Endothelial cell of umbilical vein (primary cell): ENCODE data around the gene AIG1. TPM values are rescaled to one million over a fixed set of nuclear protein-coding genes. Genes with fewer than 3 reads are reported as not detected.

Experiments
- BruUV-seq: library from RNA; stranded (reverse); fragments of 400-500 nt; replicated peaks from 2 replicates; lab custom pipeline; 2021; lab: Mats Ljungman, UMichigan
- CTCF ChIA-PET: fragments of 300-600, 350-600 bp; sonication (Branson Sonifier 250); formaldehyde crosslinking; loops from one replicate; lab custom pipeline; 2021; ENCODE audit warnings: antibody characterized with exemption, inconsistent platforms; lab: Charles Lee
- POLR2A ChIA-PET: fragments of 300-600, 350-600 bp; sonication (Branson Sonifier 250); formaldehyde crosslinking; loops from one replicate; lab custom pipeline; 2021; ENCODE audit warnings: antibody characterized with exemption, inconsistent platforms; lab: Charles Lee
- DNase-seq: peaks from one replicate; pipeline ENCODE4 v3.0.0-alpha.2; 2011; ENCODE audit warnings: low read depth, low spot score
- FAIRE-seq: peaks from 2 replicates; lab custom pipeline; 2011; peaks lifted over from hg19 to GRCh38; lab: Jason Lieb, UNC
- H2AFZ ChIP-seq: 2 replicates; pipeline ENCODE4 v1.6.0; 2012; ENCODE audit warnings: low read depth, low read length, control low read depth, inconsistent platforms
- H3K27ac ChIP-seq: 2 replicates; pipeline ENCODE4 v1.5.1; 2011; ENCODE audit warnings: low read depth, mild to moderate bottlenecking, control low read depth, low read length, moderate library complexity; ENCODE audit not compliant: insufficient read depth
- H3K27me3 ChIP-seq, 2 experiments: 2 replicates each; pipeline versions ENCODE4 v1.6.0 to v1.6.1; 2011; ENCODE audit warnings: low read length in 2 of 2, mixed read lengths in 1 of 2; ENCODE audit not compliant: control insufficient read depth in 2 of 2, insufficient read depth in 2 of 2
- H3K36me3 ChIP-seq, 2 experiments: 2 replicates in 1 of 2; 3 replicates in 1 of 2; pipeline ENCODE4 v1.5.1; 2011; ENCODE audit warnings: low read length in 2 of 2, mild to moderate bottlenecking in 1 of 2, moderate library complexity in 1 of 2; ENCODE audit not compliant: control insufficient read depth in 2 of 2, insufficient read depth in 2 of 2; ENCODE audit errors: extremely low read depth in 1 of 2
- H3K4me1 ChIP-seq: 3 replicates; pipeline ENCODE4 v1.5.1; 2011; ENCODE audit warnings: mild to moderate bottlenecking, low read length; ENCODE audit not compliant: control insufficient read depth, insufficient read depth; ENCODE audit errors: extremely low read depth
- H3K4me2 ChIP-seq: 2 replicates; pipeline ENCODE4 v1.6.1; 2011; ENCODE audit warnings: low read length, control low read depth, mixed read lengths; ENCODE audit not compliant: insufficient read depth
- H3K4me3 ChIP-seq, 3 experiments: fragments of 200-600 bp in 1 of 3; sonication (generic), shearing (Covaris generic) in 1 of 3; replicated peaks in 1 of 3; 2 replicates each; pipeline ENCODE4 v1.5.1; 2011 to 2016; ENCODE audit warnings: control low read depth in 3 of 3, low read length in 3 of 3, mild to moderate bottlenecking in 2 of 3, inconsistent platforms in 1 of 3, low read depth in 1 of 3, moderate library complexity in 1 of 3; ENCODE audit not compliant: insufficient read depth in 1 of 3
- H3K79me2 ChIP-seq: 2 replicates; pipeline ENCODE4 v1.6.0; 2012; ENCODE audit warnings: low read length, inconsistent platforms; ENCODE audit not compliant: control insufficient read depth, insufficient read depth
- H3K9ac ChIP-seq: replicated peaks from 2 replicates; pipeline ENCODE3; 2011; ENCODE audit warnings: low read length, control low read depth; ENCODE audit not compliant: insufficient read depth; ENCODE audit errors: extremely low read depth
- H3K9me1 ChIP-seq: replicated peaks from 3 replicates; pipeline ENCODE4 v1.6.0; 2011; ENCODE audit warnings: mild to moderate bottlenecking, low read length; ENCODE audit not compliant: control insufficient read depth, insufficient read depth; ENCODE audit errors: extremely low read depth
- H3K9me3 ChIP-seq: replicated peaks from 2 replicates; pipeline ENCODE4 v1.5.1; 2012; ENCODE audit warnings: low read length, inconsistent platforms; ENCODE audit not compliant: control insufficient read depth, insufficient read depth
- H4K20me1 ChIP-seq: replicated peaks from 2 replicates; pipeline ENCODE3; 2011; ENCODE audit warnings: mild to moderate bottlenecking, low read length; ENCODE audit not compliant: control insufficient read depth, insufficient read depth; ENCODE audit errors: extremely low read depth
- EZH2 ChIP-seq: IDR thresholded peaks from 2 replicates; pipeline ENCODE4 v1.6.1; 2012; ENCODE audit warnings: borderline replicate concordance, low read depth, mild to moderate bottlenecking, moderate library complexity, low read length, inconsistent platforms; ENCODE audit not compliant: severe bottlenecking
- FOS ChIP-seq: IDR thresholded peaks from 2 replicates; pipeline ENCODE4 v1.6.1; 2011; ENCODE audit warnings: mild to moderate bottlenecking, low read length, moderate library complexity, borderline replicate concordance; ENCODE audit not compliant: insufficient read depth
- GATA2 ChIP-seq: IDR thresholded peaks from 2 replicates; pipeline ENCODE4 v1.7.0; 2011; ENCODE audit warnings: low read depth, mild to moderate bottlenecking, moderate library complexity, mixed read lengths, low read length; ENCODE audit not compliant: insufficient read length, insufficient read depth
- JUN ChIP-seq: IDR thresholded peaks from 2 replicates; pipeline ENCODE4 v1.6.1; 2011; ENCODE audit warnings: borderline replicate concordance, low read depth; ENCODE audit not compliant: insufficient read length, insufficient read depth
- MYC ChIP-seq: IDR thresholded peaks from one replicate; pipeline ENCODE4 v1.6.1; 2011; ENCODE audit warnings: mild to moderate bottlenecking, low read depth, low read length
- POLR2A ChIP-seq: IDR thresholded peaks from 2 replicates; pipeline ENCODE4 v1.6.1; 2012; ENCODE audit warnings: low read depth, mild to moderate bottlenecking, control low read depth, low read length
- POLR2AphosphoS5 ChIP-seq: IDR thresholded peaks from 2 replicates; pipeline ENCODE4 v1.6.1; 2012; ENCODE audit warnings: low read depth, mild to moderate bottlenecking, control low read depth, low read length, moderate library complexity; ENCODE audit not compliant: insufficient read depth
- dilution Hi-C: fragments of 300-500 bp; cut with MboI; formaldehyde crosslinking; loops from one replicate; pipeline ENCODE4 v1.15.0; 2019; ENCODE audit warnings: low sequenced_read_pairs; ENCODE audit not compliant: extremely low pct_ligation_motif_present
- intact Hi-C: fragments of 100-400 bp; cut with micrococcal nuclease; formaldehyde crosslinking; loops from one replicate; pipeline ENCODE4 v1.10.0; 2022
- polyA plus RNA-seq, 4 experiments: library from polyadenylated mRNA; depleted of rRNA in 3 of 4; stranded (reverse) in 3 of 4; unstranded in 1 of 4; fragments of >200 nt; gene quantifications; 2 replicates each; pipeline versions ENCODE4 v1.2.1 to v1.2.3, GENCODE V29; 2011 to 2012; ENCODE audit warnings: missing spikeins in 1 of 4
- total RNA-seq: library from RNA; stranded (reverse); gene quantifications from 2 replicates; pipeline ENCODE4 v1.2.3, GENCODE V29; 2021
- TF ChIP-seq, protein P1 (sequence below), 2 donors: IDR thresholded peaks; 1 replicate in 1 of 2; 2 replicates in 1 of 2; pipeline ENCODE4 v1.5.1; 2011; ENCODE audit warnings: low read length in 2 of 2, mild to moderate bottlenecking in 2 of 2, moderate library complexity in 2 of 2, control low read depth in 1 of 2, inconsistent platforms in 1 of 2, low read depth in 1 of 2; ENCODE audit not compliant: insufficient read depth in 1 of 2; ENCODE audit errors: extremely low read depth in 1 of 2
- TF ChIP-seq, protein P2 (sequence below): IDR thresholded peaks from 2 replicates; pipeline ENCODE4 v1.6.1; 2011; ENCODE audit not compliant: insufficient read depth, insufficient read length

The AIG1 gene
- total and polyA plus RNA-seq, 2 donors (not counting 3 experiments of a cell fraction or from before 2014, with no cell fraction given) = 17.7 to 22.7 TPM

- dilution Hi-C loops (no loop called here), intact Hi-C loops (no loop called here)
- H3K4me1 ChIP-seq = peaks cover 6% of the 10 kb centered on the region
- no peak overlapping the region for H3K4me2 ChIP-seq
- ChIA-PET CTCF (no interaction called here), POLR2A (no interaction called here)
- BruUV-seq = no TSS peak
- H3K27ac ChIP-seq = no peak overlapping the region
- DNase-seq (no peak), FAIRE-seq (no peak)
- no peak overlapping the region for H2AFZ ChIP-seq
- H3K4me3 ChIP-seq = no peak overlapping the region
- peaks cover 0 to 4% of the 10 kb centered on the region in 2 experiments for H3K27me3 ChIP-seq
- H3K9me1 ChIP-seq = no peaks in the 10 kb centered on the region
- no peaks in the 10 kb centered on the region for H3K79me2 ChIP-seq
- H3K36me3 ChIP-seq = no peaks in the 10 kb centered on the region
- H3K9me3 ChIP-seq = no peaks in the 10 kb centered on the region
- TF ChIP-seq POLR2AphosphoS5 (no peak), POLR2A (no peak), GATA2 (no peak), FOS (no peak), MYC (no peak), JUN (no peak), EZH2 (no peak)
- TF ChIP-seq, protein P1, sequence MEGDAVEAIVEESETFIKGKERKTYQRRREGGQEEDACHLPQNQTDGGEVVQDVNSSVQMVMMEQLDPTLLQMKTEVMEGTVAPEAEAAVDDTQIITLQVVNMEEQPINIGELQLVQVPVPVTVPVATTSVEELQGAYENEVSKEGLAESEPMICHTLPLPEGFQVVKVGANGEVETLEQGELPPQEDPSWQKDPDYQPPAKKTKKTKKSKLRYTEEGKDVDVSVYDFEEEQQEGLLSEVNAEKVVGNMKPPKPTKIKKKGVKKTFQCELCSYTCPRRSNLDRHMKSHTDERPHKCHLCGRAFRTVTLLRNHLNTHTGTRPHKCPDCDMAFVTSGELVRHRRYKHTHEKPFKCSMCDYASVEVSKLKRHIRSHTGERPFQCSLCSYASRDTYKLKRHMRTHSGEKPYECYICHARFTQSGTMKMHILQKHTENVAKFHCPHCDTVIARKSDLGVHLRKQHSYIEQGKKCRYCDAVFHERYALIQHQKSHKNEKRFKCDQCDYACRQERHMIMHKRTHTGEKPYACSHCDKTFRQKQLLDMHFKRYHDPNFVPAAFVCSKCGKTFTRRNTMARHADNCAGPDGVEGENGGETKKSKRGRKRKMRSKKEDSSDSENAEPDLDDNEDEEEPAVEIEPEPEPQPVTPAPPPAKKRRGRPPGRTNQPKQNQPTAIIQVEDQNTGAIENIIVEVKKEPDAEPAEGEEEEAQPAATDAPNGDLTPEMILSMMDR (IDR thresholded peaks at IDR 0.05; ENCODE audit: extremely low read depth in 1 of 2, insufficient read depth in 1 of 2, low read depth in 1 of 2, low read length in 2 of 2) = no peak
- TF ChIP-seq, protein P2, sequence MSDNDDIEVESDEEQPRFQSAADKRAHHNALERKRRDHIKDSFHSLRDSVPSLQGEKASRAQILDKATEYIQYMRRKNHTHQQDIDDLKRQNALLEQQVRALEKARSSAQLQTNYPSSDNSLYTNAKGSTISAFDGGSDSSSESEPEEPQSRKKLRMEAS = no peak
- H4K20me1 ChIP-seq = no peaks in the 10 kb centered on the region
- H3K9ac ChIP-seq = no peak overlapping the region
Observed at GRCh38 chr6:143055891-143056290, 4.8 kb upstream of the AIG1 start.
